DMS53 (cell line): ENCODE measurements around the gene PCDHB7.
"Not testable (repeated sequence)": the region's sequence is repeated elsewhere in the genome, so short reads cannot be mapped to it uniquely, and the experiment has no call there.

Experiments
- DNase-seq: peaks from one replicate; lab custom pipeline; 2025; lab: John Stamatoyannopoulos, UW

PCDHB7 gene

DNA sequence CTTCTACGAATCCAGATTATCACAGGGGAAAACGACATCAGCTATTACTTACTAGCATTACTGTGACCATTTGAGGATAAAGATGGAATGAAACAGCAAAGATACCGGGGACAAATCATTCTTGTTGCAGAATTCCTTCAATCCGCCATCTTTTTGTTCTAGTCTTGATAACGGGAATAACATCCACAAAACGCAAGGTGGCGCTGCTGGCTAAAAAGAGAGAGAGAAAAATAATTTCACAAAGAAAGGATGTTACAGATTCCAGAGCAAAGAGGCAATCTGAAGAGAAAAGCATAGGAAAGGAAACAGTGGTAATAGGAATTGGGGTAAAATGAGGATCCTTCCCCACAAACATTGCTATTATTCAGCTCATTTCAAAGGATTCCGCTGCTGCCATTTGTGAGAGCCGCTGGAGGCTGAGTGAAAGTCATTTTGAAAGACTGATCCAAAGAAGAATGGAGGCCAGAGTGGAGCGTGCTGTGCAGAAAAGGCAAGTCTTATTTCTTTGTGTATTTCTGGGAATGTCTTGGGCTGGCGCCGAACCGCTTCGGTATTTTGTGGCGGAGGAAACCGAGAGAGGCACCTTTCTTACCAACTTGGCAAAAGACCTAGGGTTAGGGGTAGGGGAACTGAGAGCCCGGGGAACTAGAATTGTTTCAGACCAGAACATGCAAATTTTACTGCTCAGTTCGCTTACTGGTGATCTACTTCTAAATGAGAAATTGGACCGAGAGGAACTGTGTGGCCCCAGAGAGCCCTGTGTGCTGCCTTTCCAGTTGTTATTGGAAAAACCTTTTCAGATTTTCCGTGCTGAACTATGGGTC, at the start of gene PCDHB7:
Gene PCDHB7, plus strand, starts transcription at position 264 of the 824 bp plus-strand sequence. Its CDS starts 192 bp downstream, at position 456.
- peak; percentile 73 for DNase-seq

- DNase-seq: not testable (repeated sequence)
Observed at GRCh38 chr5:141123396-141124135, 48.9 kb upstream of the PCDHB7 start.

- no peak for DNase-seq
Observed at GRCh38 chr5:141127305-141127704, 45.1 kb upstream of the PCDHB7 start.

- peak; percentile 75 for DNase-seq
Observed at GRCh38 chr5:141135030-141135717, 37.3 kb upstream of the PCDHB7 start, which contains the start of gene PCDHB5. Gene PCDHB5 (plus strand): TSS chr5:141135206. CDS start chr5:141135435, 229 bp downstream.

DNA sequence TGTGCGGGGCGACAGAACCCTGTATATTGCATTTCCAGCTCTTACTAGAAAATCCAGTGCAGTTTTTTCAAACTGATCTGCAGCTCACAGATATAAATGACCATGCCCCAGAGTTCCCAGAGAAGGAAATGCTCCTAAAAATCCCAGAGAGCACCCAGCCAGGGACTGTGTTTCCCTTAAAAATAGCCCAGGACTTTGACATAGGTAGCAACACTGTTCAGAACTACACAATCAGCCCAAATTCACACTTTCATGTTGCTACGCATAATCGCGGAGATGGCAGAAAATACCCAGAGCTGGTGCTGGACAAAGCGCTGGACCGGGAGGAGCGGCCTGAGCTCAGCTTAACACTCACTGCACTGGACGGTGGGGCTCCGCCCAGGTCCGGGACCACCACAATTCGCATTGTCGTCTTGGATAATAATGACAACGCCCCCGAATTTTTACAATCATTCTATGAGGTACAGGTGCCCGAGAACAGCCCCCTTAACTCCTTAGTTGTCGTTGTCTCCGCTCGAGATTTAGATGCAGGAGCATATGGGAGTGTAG, 36.7 kb upstream of the PCDHB7 start:
- no peak for DNase-seq

DNA sequence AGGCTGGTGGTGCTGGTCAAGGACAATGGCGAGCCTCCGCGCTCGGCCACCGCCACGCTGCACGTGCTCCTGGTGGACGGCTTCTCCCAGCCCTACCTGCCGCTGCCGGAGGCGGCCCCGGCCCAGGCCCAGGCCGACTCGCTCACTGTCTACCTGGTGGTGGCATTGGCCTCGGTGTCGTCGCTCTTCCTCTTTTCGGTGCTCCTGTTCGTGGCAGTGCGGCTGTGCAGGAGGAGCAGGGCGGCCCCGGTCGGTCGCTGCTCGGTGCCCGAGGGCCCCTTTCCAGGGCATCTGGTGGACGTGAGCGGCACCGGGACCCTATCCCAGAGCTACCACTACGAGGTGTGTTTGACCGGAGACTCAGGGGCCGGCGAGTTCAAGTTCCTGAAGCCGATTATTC, 35.1 kb upstream of the PCDHB7 start:
- not testable (repeated sequence) for DNase-seq

DNA sequence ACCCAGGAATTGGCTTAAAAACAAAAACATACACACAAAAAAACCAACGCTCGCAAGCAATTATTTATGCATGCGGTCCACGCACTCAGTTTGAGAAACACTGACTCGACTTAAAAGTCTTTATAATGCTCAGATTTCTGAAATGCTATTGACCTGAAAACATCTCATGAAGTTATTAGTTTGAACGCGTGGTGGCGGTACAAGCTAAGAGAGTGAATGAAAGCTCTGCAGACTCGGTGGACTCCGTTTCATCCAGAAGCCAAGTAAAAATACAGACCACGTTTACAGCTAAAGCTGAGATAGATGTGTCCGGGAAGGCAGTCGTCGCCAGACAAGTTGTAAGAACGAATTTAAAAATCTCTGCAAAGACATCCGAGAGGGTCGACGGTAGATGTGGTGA, 22.6 kb upstream of the PCDHB7 start, which contains the start of gene PCDHB6:
Gene PCDHB6, plus strand, starts transcription at position 246 of the 400 bp plus-strand sequence. CDS start 201 bp downstream, outside the sequence.
- peak; percentile 70 for DNase-seq

GRCh38 chr5:141150224-141150992, 22.0 kb upstream of the PCDHB7 start:
- peak; percentile 34 for DNase-seq

DNA sequence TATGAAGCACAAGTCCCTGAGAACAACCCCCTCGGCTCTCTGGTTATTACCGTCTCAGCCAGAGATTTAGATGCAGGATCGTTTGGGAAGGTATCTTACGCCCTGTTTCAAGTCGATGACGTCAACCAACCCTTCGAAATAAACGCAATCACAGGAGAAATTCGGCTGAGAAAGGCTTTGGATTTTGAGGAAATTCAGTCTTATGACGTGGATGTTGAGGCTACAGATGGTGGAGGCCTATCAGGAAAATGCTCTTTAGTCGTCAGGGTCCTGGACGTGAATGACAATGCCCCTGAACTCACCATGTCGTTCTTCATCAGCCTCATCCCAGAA, 21.5 kb upstream of the PCDHB7 start:
- DNase-seq: peak; percentile 33

GRCh38 chr5:141151632-141152031, 20.8 kb upstream of the PCDHB7 start:
- DNase-seq: not testable (repeated sequence)

- not testable (repeated sequence) for DNase-seq
Observed at GRCh38 chr5:141152096-141152495, 20.3 kb upstream of the PCDHB7 start.

DNA sequence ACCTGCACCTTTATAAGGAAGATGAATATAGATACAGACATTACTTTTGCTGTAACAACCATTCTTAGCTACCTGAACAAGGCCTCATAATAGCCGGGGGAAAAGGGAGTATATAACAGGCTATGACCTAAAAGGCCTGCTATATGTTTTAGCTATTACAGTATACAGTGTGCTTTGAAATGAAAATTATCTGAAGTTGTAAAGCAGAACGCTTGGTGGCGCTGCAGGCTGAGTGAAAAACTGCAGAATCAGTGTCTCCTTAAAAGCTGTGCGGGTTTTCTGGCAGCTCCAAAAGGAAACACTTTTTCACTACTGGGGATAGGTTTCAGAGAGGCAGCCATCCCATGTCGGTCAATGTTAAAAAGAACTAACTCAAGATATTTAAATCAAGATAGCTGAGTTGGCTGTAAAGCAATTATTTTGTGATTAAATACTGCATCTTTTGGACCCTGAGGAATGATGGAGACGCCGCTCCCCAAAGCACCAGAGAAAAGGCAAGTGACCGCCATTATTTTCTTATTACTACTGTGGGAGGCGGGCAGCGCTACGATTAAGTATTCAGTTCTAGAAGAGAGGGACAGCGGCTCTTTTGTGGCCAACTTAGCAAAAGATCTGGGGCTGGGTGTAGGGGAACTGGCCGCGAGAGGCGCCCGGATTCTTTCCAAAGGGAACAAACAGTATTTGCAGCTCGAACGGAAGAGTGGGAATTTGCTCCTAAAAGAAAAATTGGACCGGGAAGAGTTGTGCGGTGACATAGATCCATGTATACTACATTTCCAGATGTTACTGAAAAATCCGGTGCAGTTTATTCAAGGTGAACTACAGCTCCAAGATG, 16.7 kb upstream of the PCDHB7 start:
- peak; percentile 29 for DNase-seq

DNA sequence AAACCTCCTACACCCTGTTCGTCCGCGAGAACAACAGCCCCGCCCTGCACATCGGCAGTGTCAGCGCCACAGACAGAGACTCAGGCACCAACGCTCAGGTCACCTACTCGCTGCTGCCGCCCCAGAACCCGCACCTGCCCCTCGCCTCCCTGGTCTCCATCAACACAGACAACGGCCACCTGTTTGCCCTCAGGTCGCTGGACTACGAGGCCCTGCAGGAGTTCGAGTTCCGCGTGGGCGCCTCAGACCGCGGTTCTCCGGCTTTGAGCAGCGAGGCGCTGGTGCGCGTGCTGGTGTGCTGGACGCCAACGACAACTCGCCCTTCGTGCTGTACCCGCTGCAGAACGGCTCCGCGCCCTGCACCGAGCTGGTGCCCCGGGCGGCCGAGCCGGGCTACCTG, 15.1 kb upstream of the PCDHB7 start:
- not testable (repeated sequence) for DNase-seq

- DNase-seq: not testable (repeated sequence)
Observed at GRCh38 chr5:141157901-141158300, 14.5 kb upstream of the PCDHB7 start.

DNA sequence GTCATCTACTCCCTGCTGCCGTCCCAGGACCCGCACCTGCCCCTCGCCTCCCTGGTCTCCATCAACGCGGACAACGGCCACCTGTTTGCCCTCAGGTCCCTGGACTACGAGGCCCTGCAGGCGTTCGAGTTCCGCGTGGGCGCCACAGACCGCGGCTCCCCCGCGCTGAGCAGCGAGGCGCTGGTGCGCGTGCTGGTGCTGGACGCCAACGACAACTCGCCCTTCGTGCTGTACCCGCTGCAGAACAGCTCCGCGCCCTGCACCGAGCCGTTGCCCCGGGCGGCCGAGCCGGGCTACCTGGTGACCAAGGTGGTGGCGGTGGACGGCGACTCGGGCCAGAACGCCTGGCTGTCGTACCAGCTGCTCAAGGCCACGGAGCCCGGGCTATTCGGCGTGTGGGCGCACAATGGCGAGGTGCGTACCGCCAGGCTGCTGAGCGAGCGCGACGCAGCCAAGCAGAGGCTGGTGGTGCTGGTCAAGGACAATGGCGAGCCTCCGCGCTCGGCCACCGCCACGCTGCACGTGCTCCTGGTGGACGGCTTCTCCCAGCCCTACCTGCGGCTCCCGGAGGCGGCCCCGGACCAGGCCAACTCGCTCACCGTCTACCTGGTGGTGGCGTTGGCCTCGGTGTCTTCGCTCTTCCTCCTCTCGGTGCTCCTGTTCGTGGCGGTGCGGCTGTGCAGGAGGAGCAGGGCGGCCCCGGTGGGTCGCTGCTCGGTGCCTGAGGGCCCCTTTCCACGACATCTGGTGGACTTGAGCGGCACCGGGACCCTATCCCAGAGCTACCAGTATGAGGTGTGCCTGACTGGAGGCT, 2.1 kb downstream of the PCDHB7 start:
- not testable (repeated sequence) for DNase-seq

GRCh38 chr5:141175933-141176332, 3.5 kb downstream of the PCDHB7 start:
- no peak for DNase-seq

- DNase-seq: peak; percentile 62
Observed at GRCh38 chr5:141177577-141178191, 5.2 kb downstream of the PCDHB7 start, which contains the start of gene PCDHB8. Gene PCDHB8 (plus strand): TSS chr5:141177790. CDS start chr5:141178035, 245 bp downstream.

- not testable (repeated sequence) for DNase-seq
Observed at GRCh38 chr5:141179371-141179770, 6.9 kb downstream of the PCDHB7 start.

- DNase-seq: not testable (repeated sequence)
Observed at GRCh38 chr5:141179876-141180275, 7.4 kb downstream of the PCDHB7 start.
